Activated T-cell treated with anti-CD3 and anti-CD28 coated beads for 1 hour (primary cell): ENCODE data around the gene NAA35.
"Not testable (repeated sequence)": the region's sequence is repeated elsewhere in the genome, so short reads cannot be mapped to it uniquely, and the experiment has no call there.

Experiments
- DNase-seq: peaks from one replicate; pipeline ENCODE4 v3.0.0-alpha.2; 2020; ENCODE audit warnings: low read depth

Gene NAA35

DNA sequence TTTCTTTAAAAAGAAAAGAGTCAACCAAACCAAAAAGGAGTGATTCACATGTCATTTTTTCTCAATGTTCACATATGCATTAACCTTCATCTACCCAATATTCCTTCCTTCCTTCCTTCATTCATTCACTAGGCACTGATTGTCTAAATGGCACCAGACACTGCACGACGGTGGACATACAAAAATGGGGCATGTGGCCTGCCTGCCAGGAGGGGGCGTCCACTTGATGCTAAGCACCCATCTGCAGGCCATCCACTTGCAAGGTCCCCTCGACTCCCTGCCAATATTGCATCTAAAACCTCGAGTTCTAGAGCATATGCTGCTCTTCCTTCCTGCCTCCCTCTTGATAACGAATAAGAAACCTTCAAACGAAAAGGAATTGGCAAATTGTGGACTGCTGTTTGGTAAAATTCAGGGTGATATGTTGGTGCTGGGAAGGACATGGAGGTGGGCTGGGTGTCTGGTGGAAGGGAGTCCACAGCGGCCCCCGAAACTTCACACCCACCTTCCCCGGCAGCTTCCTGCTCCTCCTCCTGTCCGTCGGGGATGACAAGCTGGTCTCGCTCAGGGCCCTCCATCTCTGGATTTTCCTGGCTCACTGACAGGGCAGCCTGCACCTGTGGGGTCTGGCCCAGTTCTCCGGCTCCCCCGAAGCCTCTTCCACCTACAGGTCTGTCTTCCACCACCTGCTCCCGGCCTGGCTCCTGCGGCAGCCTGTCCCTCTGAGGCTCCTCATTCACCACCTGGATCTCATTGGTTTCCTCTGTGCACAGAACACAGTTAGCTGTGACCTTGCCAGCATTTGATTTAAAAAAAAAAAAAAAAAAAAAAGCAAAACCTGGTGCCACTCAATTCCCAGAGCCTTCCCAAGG is 94.2 kb downstream of the NAA35 start:
- no peak for DNase-seq

DNA sequence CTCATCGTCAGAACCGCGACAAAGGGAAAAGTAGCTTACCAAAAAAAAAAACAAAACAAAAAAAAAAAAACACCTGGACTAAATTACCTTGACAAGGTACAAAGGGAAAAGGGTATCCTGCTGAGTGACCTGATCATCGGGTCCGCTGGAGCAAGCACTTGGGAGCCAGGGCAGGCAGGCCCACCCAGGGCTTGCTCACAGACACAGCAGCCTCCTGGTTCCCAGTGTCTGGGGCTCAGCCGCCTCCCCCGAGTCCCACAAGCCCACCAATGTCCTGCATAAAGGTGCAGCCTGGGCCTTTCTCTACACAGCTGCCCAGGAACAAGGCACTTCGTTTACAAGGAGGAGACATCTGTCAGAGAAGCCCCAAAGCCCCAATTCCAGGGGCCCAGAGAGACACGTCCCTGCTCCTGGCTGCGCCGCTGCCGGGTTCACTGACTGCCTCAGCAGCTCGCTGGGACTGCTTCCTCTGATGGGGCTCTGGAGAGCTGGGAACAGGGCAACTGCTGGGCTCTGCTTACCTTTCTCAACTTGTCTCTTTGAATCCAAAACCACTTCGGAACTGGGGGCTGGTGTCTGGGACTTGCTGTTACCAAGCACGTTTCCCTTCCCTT is 95.0 kb downstream of the NAA35 start:
- DNase-seq = no peak

DNA sequence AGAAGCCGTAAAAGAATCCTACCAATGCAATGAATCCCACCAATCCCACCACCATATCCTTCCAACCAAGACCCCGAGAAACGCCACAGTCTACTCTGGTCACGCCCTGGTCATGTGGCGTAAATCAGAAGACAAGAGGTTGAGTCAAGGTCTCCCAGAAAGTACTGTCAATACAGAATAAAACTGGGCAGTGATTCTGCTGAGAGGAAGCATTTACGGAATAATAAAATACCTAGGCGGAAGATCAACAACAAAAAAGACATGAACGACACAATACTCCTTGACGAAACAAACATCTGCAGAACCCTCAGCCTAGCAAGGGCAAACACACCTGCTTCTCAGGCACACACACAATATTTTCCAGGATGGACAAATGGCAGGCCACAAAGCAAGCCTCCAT is 95.6 kb downstream of the NAA35 start:
- no peak for DNase-seq

DNA sequence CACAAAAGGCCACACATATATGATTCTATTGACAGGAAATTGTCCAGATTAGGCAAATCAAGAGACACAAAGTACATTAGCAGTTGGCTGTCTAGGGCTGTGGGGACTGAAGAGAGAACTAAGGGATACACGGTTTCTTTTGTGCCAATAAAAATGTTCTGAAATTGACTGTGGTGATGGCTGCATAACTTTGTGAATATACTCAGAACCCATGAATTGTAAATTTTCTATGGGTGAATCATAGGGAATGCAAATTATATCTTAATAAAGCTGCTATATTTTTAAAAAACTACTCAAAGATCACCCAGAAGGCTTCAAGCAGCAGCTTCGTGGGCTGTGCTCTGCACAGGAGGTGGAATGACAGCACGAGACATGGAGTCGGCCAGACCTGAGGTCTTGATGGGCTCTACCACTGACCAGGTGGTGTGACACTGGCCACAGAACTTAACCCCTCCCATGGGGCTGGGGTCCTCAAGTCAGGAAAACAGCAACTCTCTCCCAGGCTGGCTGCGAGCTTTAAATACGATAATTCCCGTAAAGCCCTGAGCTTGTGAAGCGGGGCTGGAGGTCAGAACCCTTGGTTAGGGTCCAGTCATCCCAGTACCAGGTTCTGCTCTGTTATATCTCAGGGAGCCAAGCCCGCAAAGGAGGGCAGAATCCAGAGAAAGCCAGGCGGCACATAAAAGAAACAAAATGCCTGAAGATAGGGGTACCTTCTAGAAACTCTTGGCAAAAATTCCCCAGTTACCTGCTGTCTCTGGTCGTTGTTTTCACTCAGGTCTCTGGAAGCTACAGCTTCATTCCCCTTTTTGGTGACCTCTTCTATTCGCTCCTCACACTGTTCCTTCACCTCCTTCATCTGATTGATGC is 99.3 kb downstream of the NAA35 start:
- DNase-seq = no peak

DNA sequence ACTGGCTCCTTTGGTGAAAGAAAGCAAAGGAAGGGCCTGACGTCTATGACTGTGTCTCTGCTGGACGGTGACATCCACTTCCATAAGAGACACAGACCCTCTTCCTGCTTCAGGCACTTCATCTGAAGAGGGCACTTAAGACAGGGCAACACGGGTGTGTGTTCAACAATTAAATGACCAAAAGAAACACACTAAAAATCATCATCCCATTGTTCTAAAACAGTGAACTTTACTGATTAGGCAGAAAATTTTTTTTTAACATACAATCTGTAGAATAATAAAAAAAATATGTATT is 99.9 kb downstream of the NAA35 start:
- no peak for DNase-seq

DNA sequence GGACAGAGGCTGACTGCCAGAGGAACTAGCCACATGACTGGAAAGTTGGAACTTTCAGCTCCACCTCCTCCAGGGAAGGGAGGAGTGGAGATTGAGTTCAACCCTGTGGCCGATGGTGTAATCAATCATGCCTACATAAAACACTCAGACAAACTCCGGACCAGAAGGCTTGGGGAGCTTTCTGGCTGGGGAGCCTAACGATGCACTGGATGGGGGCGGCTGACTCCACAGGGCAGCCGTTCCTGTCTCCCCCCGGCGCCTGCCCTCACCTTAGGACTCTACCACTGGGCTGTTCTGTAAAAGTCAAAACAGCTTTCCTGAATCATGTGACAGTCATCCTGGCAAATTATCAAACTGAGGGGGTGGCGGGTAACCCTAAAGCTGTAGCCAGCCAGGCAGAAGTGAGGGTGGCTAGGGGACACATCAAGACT is 100.4 kb downstream of the NAA35 start:
- DNase-seq = no peak

DNA sequence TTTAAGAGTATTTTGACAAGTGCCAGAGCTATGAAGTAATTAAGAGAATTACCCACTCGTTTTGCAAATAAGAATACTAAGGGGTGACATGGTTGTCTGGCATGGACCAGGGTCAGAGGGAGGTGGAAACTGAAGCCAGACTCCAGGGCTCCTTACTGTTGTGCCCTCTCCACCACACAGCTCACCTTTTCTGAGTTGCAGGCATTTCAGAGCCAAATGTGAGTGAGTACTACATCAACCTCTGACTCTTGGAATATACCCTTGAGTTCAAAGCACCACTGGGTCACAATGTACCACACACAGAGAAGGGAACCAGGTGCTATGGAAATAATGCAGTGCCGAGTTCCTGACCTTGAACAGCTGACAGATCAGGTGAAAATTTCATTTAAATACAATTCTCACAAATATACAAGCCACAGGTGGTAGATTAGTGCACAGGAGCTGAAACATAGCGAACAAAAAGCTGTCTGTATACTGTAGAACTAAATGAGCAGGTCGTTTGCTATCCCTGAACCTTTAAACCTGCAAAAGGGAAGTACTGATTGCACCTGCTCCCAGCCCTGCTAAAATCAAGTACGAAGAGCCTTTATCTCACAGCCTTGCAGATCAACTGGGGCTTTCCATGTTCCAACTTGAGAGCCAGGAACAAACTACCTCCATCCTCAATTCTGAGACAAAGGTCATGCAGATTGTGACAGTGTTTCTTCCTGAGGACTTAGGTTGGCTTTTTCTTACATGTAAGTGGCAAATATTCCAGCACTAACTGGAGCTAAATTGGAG is 101.4 kb downstream of the NAA35 start:
- no peak for DNase-seq

DNA sequence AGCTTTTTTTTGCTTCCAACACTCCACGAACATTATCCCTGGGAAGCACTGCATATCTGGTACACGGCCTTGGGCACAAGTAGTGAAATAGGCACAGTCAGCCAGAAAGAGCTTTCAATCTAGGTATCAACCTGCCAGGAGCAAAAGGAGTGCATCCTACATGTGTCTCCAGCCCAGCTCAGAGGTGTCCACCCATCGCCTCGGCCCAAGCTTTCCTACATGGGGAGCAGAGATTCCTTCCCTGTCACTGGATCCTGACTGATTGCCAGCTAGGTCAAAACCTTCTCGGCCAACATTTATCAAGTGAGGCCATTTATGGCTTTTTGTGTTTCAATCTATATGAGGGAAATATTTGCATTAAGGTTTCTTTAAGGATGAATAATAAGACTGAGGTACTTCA is 102.6 kb downstream of the NAA35 start:
- DNase-seq = no peak

DNA sequence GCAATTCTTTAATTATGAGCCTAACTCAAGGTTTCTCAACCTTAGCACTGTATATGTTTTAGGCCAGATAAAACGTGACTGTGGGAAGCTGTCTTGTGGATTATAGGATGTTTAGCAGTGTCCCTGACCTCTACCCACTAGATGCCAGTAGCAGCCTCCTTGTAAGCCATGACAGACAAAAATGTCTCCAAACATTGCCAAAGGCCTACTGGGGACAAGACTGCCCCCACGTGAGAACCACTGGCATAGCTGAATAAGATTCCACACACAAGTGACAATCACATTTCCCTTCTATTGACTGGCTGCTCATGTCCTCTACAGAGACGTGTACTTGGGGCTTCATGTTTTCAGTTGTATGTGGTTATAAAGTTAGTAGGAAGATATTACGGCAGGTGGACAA is 103.1 kb downstream of the NAA35 start:
- no peak for DNase-seq

DNA sequence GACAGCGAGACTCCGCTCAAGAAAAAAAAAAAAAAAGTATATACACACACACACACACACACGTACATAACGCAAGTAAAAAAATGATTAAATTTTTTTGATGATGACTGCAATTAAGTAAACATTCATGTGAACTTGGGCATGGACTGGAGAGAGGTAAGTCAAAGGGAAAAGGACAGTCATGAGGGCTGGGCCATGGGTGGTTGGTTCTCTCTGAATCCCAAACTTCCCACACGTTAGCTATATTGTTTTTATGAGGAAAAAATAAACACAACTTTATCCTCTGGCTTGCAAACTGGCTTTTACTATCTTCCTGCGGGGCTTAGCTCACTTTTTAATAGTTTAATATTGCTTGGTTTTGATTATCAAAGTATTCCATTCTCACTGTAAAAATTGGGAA is 104.7 kb downstream of the NAA35 start:
- DNase-seq = no peak

DNA sequence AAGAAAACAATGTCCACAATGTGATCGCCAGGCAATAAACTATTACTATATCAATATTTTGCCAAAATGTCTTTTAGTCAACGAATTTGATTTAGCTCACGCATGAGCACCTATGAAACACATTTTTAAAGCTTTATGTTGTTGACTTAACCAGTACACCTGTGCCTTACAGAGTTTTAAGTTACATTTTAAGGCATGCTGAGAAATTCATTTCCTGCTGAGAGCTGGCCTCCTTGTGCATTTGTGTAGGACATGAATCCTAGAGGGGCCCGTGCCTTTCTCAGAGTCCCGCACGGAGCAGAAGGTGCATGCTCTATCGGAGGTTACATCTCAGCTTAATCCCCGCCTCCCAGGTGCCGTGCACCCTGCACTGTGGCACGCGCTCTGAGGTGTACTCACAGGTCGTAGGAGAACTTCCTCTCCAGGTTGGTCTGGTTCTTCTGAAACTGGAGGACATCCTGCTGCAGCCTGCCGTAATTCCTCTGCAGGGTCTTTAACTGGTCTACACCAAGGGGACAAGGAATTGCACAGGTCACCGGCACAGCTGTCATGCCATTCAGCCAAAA is 105.2 kb downstream of the NAA35 start:
- DNase-seq = no peak

DNA sequence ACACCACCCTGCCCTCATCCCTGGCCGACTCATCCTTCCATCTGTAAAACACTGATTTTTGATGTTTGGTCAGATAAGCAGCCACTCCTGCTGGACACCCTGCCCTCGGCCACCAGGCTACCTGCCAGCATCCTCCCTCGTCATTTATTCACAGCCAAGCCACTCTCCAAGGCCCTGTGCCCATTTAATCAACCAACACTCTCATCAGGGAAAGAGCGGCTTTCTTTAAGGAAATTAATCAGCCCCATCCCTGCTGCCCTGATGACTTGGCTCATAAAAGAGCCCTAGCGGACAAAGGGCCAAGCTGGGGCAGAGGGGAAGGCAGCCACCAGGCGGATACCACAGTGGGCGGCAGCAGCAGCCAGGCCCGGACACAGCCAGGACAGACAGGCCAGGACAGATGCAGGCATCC is 106.0 kb downstream of the NAA35 start:
- DNase-seq = no peak

DNA sequence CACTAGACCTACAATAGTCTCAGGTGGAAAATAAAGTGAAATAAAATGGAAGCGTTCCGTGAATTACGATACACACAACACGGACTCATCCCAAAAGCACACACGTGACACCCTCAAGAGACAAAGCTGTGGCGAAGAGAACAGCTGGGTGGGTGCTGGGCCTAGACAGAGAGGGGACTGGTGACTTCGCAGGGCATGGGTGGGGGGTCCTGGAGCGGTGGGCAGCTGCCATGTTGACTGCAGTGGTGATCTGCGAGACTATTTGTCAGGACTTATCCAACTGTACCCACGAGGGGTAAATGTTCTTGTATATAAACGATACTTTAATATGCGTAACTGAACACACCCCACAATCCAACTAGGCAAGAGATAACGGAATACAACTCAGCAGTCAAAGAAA is 106.4 kb downstream of the NAA35 start:
- no peak for DNase-seq

DNA sequence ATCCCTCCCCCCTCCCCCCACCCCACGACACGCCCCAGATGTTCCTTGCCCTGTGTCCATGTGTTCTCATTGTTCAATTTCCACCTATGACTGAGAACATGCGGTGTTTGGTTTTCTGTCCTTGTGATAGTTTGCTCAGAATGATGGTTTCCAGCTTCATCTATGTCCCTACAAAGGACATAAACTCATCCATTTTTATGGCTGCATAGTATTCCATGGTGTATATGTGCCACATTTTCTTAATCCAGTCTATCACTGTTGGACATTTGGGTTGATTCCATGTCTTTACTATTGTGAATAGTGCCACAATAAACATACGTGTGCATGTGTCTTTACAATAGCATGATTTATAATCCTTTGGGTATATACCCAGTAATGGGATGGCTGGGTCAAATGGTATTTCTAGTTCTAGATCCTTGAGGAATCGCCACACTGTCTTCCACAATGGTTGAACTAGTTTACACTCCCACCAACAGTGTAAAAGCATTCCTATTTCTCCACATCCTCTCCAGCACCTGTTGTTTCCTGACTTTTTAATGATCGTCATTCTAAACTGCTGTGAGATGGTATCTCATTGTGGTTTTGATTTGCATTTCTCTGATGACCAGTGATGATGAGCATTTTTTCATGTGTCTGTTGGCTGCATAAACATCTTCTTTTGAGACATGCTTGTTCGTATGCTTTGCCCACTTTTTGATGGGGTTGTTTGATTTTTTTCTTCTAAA is 107.2 kb downstream of the NAA35 start:
- DNase-seq = not testable (repeated sequence)

DNA sequence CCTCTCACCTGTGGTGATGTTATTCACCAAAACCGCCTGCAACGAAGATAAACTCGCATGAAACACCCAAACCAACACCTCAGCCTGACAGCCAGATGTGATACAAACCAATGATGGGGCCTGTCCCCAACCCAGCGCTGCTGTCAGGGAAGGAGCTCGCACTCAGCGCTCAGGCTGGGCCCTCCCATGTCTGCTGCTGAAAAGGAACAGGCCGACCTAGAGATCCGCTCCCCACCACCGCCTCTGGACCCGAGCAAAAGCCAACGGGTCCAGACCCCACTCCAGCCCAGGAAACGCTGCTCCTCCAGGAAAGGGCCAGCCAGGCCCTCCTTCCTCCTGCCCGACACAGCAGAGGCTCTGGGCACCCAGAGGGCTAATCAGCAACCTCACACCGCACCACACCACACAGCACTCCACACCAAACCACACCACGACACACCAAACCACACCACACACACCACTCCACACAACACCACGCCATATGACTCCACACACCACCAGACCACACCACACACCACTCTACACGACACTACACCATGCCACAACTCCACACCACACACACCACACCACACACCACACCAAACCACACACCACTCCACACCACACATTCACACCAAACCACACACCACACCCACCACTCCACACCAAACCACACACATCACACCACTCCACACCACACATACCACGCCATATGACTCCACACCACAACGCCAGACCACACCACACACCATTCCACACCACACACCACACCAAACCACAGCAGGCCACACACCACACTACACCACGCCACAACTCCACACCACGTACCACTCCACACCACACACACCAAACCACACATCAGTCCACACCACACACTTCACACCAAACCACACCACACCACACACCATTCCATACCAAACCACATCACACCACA is 111.9 kb downstream of the NAA35 start:
- no peak for DNase-seq

DNA sequence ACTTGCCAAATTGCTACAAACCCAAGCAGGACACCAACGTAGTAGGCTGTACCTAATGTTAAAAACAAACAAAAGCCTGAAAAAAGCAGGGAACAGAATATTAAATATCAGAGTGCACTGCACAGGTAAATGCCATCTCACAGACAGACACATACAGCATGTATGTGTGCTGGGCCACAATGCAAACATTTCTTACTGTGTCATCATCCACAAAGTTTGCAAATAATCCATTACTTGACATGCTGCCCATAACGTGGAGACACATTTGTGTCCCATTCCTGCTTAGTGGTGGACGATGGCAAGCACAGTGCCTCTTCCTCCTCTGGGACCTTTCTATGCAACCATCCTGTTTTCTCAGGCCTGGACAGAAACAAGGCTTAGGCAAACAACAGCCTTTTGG is 113.7 kb downstream of the NAA35 start:
- no peak for DNase-seq

DNA sequence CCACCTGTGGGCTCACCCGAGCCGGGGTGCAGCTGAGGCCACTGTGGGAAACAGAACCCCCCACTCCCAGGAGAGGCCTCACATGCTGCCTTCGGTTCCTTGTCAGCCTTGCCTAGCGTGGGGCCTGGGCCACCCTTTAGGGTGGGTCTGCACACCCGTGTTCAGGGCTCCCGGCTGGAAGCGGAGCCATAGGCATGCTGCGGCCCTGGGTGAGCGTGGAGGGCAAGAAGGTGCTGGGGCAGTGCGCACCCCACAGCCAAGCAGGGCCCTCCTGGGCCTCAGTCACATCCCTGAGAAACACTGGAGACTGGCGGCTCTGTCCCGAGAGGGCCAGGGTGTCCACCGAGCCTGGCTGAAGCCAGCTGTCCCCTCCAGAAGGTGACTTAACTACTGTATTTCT is 116.5 kb downstream of the NAA35 start:
- DNase-seq = no peak

DNA sequence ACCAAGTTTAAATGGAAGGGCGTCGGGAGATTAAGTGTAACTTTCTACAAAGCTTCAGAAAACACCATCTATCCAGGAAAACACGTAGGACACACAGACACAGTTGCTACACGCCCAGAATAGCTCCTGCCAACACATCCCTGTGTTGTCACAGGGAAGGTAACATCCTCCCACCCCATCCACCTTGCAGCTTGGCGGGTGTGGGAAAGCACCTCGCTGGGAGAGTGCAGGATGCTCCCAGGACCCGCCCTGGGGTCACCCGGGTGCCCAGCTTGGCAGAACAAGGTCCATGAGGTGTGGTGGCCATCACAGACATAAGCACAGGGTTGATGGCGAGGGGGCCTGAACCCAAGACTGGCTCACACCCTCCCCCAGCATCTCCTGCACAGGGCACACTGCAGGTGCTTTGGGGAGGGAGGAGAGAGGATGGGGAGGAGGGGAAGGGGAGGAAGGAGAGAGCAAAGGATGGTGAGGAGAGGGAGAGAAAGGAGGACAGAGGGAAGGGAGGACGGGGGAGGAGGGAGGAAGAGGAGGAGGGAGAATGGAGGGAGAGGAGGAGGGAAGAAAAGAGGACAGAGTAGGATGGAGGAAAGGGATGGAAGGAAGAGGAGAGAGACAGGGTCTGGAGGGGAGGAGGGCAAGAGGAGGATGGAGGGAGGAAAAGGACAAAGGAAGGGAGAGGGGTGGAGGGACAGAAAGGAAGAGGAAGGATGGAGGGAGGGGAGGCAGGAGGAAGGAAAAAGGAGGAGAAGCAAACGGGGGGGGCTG is 121.2 kb downstream of the NAA35 start:
- no peak for DNase-seq
